HepG2 (cell line): Measurements from ENCODE around the gene PLXND1. TPM values are rescaled to one million over a fixed set of nuclear protein-coding genes. Genes with fewer than 3 reads are reported as not detected.

Experiments used
- ATAC-seq: fragments of 200-7000 bp; cut with Tn5 transposase; 3 replicates; pipeline ENCODE4 v1.9.1; 2020; ENCODE audit warnings: mild to moderate bottlenecking, moderate library complexity
- BruUV-seq: library from RNA; stranded (reverse); fragments of 400-500 nt; replicated peaks from 2 replicates; lab custom pipeline; 2021; lab: Mats Ljungman, UMichigan
- CTCF ChIA-PET: fragments of 300-600 bp; formaldehyde crosslinking; extraction: SDS; loops from one replicate; lab custom pipeline; 2021; ENCODE audit warnings: low total read pairs, inconsistent platforms, low intra/inter-chr PET ratio; lab: Yijun Ruan, JAX
- POLR2A ChIA-PET: fragments of 350-600 bp; sonication (Branson Sonifier 250); formaldehyde crosslinking; loops from one replicate; lab custom pipeline; 2020; ENCODE audit warnings: antibody characterized with exemption, inconsistent platforms; lab: Yijun Ruan, JAX
- DNase-seq: peaks from one replicate; pipeline ENCODE4 v3.0.0-alpha.2; 2015; ENCODE audit warnings: low spot score
- FAIRE-seq: peaks from 3 replicates; lab custom pipeline; 2011; peaks lifted over from hg19 to GRCh38; lab: Jason Lieb, UNC
- H2AFZ ChIP-seq: one replicate; pipeline ENCODE4 v1.6.1; 2011; ENCODE audit warnings: low read length, inconsistent platforms
- H3K27ac ChIP-seq: fragments of 300-600 bp; 3 replicates; pipeline ENCODE4 v1.8.0; 2011; ENCODE audit warnings: mixed run types, mild to moderate bottlenecking, mixed read lengths, low read length, inconsistent platforms; ENCODE audit not compliant: insufficient read depth; ENCODE audit errors: extremely low read length
- H3K27me3 ChIP-seq, 2 experiments: fragments of 200-600 bp in 1 of 2; 2 replicates in 1 of 2; 3 replicates in 1 of 2; pipeline versions ENCODE4 v1.6.0 to v1.8.0; 2011; ENCODE audit warnings: low read length in 2 of 2, mild to moderate bottlenecking in 2 of 2, moderate library complexity in 2 of 2, inconsistent platforms in 1 of 2; ENCODE audit not compliant: insufficient read depth in 2 of 2, control insufficient read depth in 1 of 2
- H3K36me3 ChIP-seq, 2 experiments: fragments of 200-600 bp in 1 of 2; replicated peaks in 1 of 2; 2 replicates in 1 of 2; 3 replicates in 1 of 2; pipeline versions ENCODE4 v1.5.1 to v1.8.0; 2011; ENCODE audit warnings: low read length in 2 of 2, inconsistent platforms in 1 of 2; ENCODE audit not compliant: insufficient read depth in 2 of 2, control insufficient read depth in 1 of 2
- H3K4me1 ChIP-seq: 2 replicates; pipeline ENCODE4 v1.5.1; 2012; ENCODE audit warnings: low read length, inconsistent platforms; ENCODE audit not compliant: insufficient read depth
- H3K4me2 ChIP-seq: 2 replicates; pipeline ENCODE4 v1.6.0; 2011; ENCODE audit warnings: low read depth, low read length, inconsistent platforms
- H3K4me3 ChIP-seq, 3 experiments: fragments of 200-600 bp in 1 of 3; sonication (generic), shearing (Covaris generic) in 1 of 3; replicated peaks in 1 of 3; 2 replicates each; pipeline ENCODE4 v1.5.1; 2011 to 2016; ENCODE audit warnings: low read length in 3 of 3, inconsistent platforms in 2 of 3, low read depth in 2 of 3, mild to moderate bottlenecking in 2 of 3, control low read depth in 1 of 3, mixed read lengths in 1 of 3; ENCODE audit not compliant: insufficient read depth in 1 of 3
- H3K79me2 ChIP-seq: one replicate; pipeline ENCODE4 v1.6.1; 2011; ENCODE audit warnings: low read length, inconsistent platforms; ENCODE audit not compliant: insufficient read depth
- H3K9ac ChIP-seq: 2 replicates; pipeline ENCODE4 v1.6.0; 2011; ENCODE audit warnings: mild to moderate bottlenecking, low read depth, low read length, inconsistent platforms; ENCODE audit not compliant: insufficient read depth
- H3K9me3 ChIP-seq: 2 replicates; pipeline ENCODE4 v1.5.1; 2012; ENCODE audit warnings: mild to moderate bottlenecking, low read length
- H4K20me1 ChIP-seq: 2 replicates; pipeline ENCODE4 v1.6.0; 2011; ENCODE audit warnings: inconsistent platforms, mild to moderate bottlenecking, low read length, moderate library complexity; ENCODE audit not compliant: insufficient read depth
- PAX8 ChIP-seq: sonication (generic); formaldehyde crosslinking; IDR thresholded peaks from 2 replicates; pipeline ENCODE4 v1.8.0; 2022; ENCODE audit warnings: mild to moderate bottlenecking, missing genetic modification reagents, borderline replicate concordance
- ZNF543 ChIP-seq: sonication (generic); formaldehyde crosslinking; IDR thresholded peaks from 2 replicates; pipeline ENCODE4 v1.4.0; 2020; ENCODE audit warnings: mild to moderate bottlenecking, missing genetic modification reagents
- ZNF660 ChIP-seq: sonication (generic); formaldehyde crosslinking; IDR thresholded peaks from 2 replicates; pipeline ENCODE4 v1.5.1; 2020; ENCODE audit warnings: mild to moderate bottlenecking, low read depth, missing genetic modification reagents, borderline replicate concordance
- WGBS: methylation state at CpG from one replicate; pipeline ENCODE4 v1.1.6; 2017; ENCODE audit warnings: low lambda C conversion rate; 5-methylcytosine and 5-hydroxymethylcytosine counted together
- in situ Hi-C: cut with HindIII; loops from 2 replicates; pipeline ENCODE4 v1.10.0; 2017; ENCODE audit warnings: low pct_unique_long_range_greater_than_20kb; ENCODE audit not compliant: extremely low pct_ligation_motif_present
- intact Hi-C: fragments of 100-400 bp; cut with micrococcal nuclease; formaldehyde crosslinking; loops from one replicate; pipeline ENCODE4 v1.10.0; 2022; ENCODE audit not compliant: unreplicated experiment
- polyA plus RNA-seq, 8 experiments: library from polyadenylated mRNA; depleted of rRNA in 3 of 8; stranded (reverse) in 7 of 8; unstranded in 1 of 8; fragments of >200 nt; fragmentation: Illumina TruSeq in 4 of 8; extraction: Trizol in 4 of 8; gene quantifications; 2 replicates each; pipeline versions ENCODE4 v1.2.1 to v1.2.3, GENCODE V29; 2011 to 2016; ENCODE audit warnings: low read depth in 4 of 8, missing spikeins in 1 of 8, mixed read lengths in 1 of 8; ENCODE audit not compliant: insufficient read depth in 1 of 8
- total RNA-seq, 5 experiments: library from RNA; depleted of rRNA; stranded (reverse); fragments of >200 nt; fragmentation: Illumina TruSeq; extraction: Trizol; gene quantifications; 2 replicates each; pipeline ENCODE4 v1.2.3, GENCODE V29; 2016; ENCODE audit warnings: low read depth in 1 of 5
- TF ChIP-seq, protein P1 (sequence below): sonication (generic); formaldehyde crosslinking; IDR thresholded peaks from 2 replicates; pipeline ENCODE4 v1.4.0; 2020; ENCODE audit warnings: missing genetic modification reagents, mild to moderate bottlenecking, borderline replicate concordance
- TF ChIP-seq, protein P2 (sequence below): sonication (generic); formaldehyde crosslinking; conservative IDR thresholded peaks from 2 replicates; pipeline ENCODE4 v1.8.0; 2022; ENCODE audit warnings: mild to moderate bottlenecking, moderate library complexity, missing genetic modification reagents
- TF ChIP-seq, protein P3 (sequence below): sonication (generic); formaldehyde crosslinking; IDR thresholded peaks from 2 replicates; pipeline ENCODE4 v1.4.0; 2020; ENCODE audit warnings: missing genetic modification reagents, mild to moderate bottlenecking, borderline replicate concordance

Gene PLXND1
- total and polyA plus RNA-seq, 2 of the 13 experiments (the other 11 are each of a cell fraction or from before 2014, with no cell fraction given), result 15.9 to 42.0 TPM

DNA sequence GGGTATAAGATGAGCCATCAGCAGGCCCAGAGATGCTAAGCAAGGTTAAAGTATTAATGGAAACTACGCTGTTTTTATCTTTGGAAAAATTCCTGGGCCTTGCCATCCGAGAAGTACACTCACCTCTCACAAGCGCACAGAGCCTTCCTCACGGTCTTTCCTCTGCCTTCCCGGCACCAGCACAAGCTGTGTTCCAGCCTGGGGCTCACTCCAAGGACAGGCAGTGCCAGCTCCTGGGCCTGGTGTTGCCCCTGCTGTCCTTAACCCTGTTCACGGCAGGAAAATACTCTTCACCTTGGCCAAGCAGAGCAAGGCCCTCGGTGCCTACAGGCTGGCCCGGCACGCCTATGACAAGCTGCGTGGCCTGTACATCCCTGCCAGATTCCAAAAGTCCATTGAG lies 92.4 kb downstream of the PLXND1 start:
- ChIA-PET CTCF (no interaction called here), POLR2A (no interaction called here)
- H3K4me1 ChIP-seq, result peaks cover 37% of the 10 kb centered on the region
- ATAC-seq (no peak), FAIRE-seq (no peak), DNase-seq (no peak)
- no peak overlapping the region for H3K9ac ChIP-seq
- H3K4me3 ChIP-seq, result no peak overlapping the region
- intact Hi-C loops, result no loop called here
- BruUV-seq, result no TSS peak
- no peak overlapping the region for H3K27ac ChIP-seq
- no peaks in the 10 kb centered on the region for H3K9me3 ChIP-seq
- no peak overlapping the region for H3K4me2 ChIP-seq
- no peaks in the 10 kb centered on the region for H3K27me3 ChIP-seq
- in situ Hi-C loops, result no loop called here
- no peak for TF ChIP-seq ZNF543 (CRISPR knock-in tag)
- H3K36me3 ChIP-seq, result peaks cover 0 to 1% of the 10 kb centered on the region in 2 experiments; a peak in 1 of 5 replicates
- 97% methylated on average over 6 of the region's 10 CpGs for WGBS
- H3K79me2 ChIP-seq, result no peaks in the 10 kb centered on the region
- no peak overlapping the region for H2AFZ ChIP-seq
- H4K20me1 ChIP-seq, result no peaks in the 10 kb centered on the region

DNA sequence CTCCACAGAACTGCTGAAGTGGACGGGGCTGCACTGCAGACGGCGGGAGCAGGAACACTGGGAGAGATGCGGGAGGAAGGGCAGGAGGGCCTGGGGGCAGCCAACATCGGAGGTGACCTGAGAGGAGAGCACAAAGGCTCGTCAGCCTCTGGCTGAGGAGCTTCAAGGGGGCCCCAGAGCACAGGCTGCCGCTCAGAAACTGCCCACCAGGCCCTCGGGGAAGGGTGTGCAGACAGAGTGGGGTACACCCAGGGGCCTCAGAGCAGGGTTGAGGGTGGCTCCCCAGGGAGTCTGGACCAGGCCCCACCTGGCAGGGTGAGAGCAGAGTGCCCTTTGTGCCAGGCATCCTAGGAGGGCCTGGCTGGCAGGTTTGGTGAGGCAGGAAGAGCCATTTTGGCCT lies 92.8 kb downstream of the PLXND1 start:
- no peaks in the 10 kb centered on the region for H4K20me1 ChIP-seq
- H3K79me2 ChIP-seq, result no peaks in the 10 kb centered on the region
- no peak overlapping the region for H2AFZ ChIP-seq
- H3K27me3 ChIP-seq, result no peaks in the 10 kb centered on the region
- TF ChIP-seq ZNF660 (CRISPR knock-in tag) (no peak), PAX8 (CRISPR knock-in tag) (no peak)
- TF ChIP-seq, protein P1, sequence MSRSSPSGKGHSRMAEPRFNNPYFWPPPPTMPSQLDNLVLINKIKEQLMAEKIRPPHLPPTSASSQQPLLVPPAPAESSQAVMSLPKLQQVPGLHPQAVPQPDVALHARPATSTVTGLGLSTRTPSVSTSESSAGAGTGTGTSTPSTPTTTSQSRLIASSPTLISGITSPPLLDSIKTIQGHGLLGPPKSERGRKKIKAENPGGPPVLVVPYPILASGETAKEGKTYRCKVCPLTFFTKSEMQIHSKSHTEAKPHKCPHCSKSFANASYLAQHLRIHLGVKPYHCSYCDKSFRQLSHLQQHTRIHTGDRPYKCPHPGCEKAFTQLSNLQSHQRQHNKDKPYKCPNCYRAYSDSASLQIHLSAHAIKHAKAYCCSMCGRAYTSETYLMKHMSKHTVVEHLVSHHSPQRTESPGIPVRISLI, result no peak
- TF ChIP-seq, protein P2, sequence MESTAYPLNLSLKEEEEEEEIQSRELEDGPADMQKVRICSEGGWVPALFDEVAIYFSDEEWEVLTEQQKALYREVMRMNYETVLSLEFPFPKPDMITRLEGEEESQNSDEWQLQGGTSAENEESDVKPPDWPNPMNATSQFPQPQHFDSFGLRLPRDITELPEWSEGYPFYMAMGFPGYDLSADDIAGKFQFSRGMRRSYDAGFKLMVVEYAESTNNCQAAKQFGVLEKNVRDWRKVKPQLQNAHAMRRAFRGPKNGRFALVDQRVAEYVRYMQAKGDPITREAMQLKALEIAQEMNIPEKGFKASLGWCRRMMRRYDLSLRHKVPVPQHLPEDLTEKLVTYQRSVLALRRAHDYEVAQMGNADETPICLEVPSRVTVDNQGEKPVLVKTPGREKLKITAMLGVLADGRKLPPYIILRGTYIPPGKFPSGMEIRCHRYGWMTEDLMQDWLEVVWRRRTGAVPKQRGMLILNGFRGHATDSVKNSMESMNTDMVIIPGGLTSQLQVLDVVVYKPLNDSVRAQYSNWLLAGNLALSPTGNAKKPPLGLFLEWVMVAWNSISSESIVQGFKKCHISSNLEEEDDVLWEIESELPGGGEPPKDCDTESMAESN, result no peak
- TF ChIP-seq, protein P3, sequence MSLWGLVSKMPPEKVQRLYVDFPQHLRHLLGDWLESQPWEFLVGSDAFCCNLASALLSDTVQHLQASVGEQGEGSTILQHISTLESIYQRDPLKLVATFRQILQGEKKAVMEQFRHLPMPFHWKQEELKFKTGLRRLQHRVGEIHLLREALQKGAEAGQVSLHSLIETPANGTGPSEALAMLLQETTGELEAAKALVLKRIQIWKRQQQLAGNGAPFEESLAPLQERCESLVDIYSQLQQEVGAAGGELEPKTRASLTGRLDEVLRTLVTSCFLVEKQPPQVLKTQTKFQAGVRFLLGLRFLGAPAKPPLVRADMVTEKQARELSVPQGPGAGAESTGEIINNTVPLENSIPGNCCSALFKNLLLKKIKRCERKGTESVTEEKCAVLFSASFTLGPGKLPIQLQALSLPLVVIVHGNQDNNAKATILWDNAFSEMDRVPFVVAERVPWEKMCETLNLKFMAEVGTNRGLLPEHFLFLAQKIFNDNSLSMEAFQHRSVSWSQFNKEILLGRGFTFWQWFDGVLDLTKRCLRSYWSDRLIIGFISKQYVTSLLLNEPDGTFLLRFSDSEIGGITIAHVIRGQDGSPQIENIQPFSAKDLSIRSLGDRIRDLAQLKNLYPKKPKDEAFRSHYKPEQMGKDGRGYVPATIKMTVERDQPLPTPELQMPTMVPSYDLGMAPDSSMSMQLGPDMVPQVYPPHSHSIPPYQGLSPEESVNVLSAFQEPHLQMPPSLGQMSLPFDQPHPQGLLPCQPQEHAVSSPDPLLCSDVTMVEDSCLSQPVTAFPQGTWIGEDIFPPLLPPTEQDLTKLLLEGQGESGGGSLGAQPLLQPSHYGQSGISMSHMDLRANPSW (CRISPR knock-in tag), result no peak
- WGBS, result 97% methylated on average over 8 of the region's 8 CpGs
- H3K4me1 ChIP-seq, result peaks cover 37% of the 10 kb centered on the region
- peaks cover 0 to 1% of the 10 kb centered on the region in 2 experiments; a peak in 1 of 5 replicates for H3K36me3 ChIP-seq
- H3K9me3 ChIP-seq, result no peaks in the 10 kb centered on the region
- DNase-seq (no peak), ATAC-seq (no peak), FAIRE-seq (no peak)
- intact Hi-C loops (no loop called here), in situ Hi-C loops (no loop called here)
- no peak overlapping the region for H3K4me3 ChIP-seq
- no peak overlapping the region for H3K4me2 ChIP-seq
- POLR2A ChIA-PET, result no interaction called here
- no peak overlapping the region for H3K9ac ChIP-seq
- CTCF ChIA-PET, result no interaction called here
- BruUV-seq, result no TSS peak
- no peak overlapping the region for H3K27ac ChIP-seq
